HG03108 (cell line): ENCODE measurements around the gene TRIO.
"Not testable (repeated sequence)": the region's sequence is repeated elsewhere in the genome, so short reads cannot be mapped to it uniquely, and the experiment has no call there.

Experiments used
- ATAC-seq: cut with Tn5 transposase; IDR thresholded peaks from one replicate; pipeline ENCODE4 v1.9.1; 2021; ENCODE audit warnings: moderate library complexity; ENCODE audit not compliant: unreplicated experiment

The TRIO gene

GRCh38 chr5:14369780-14370179, 226.6 kb downstream of the TRIO start:
- no peak for ATAC-seq

- no peak for ATAC-seq
Observed at GRCh38 chr5:14370386-14370785, 227.2 kb downstream of the TRIO start.

GRCh38 chr5:14373685-14374084, 230.5 kb downstream of the TRIO start:
- no peak for ATAC-seq

GRCh38 chr5:14374100-14374499, 231.0 kb downstream of the TRIO start:
- ATAC-seq, result no peak

- ATAC-seq, result no peak
Observed at GRCh38 chr5:14376789-14377188, 233.6 kb downstream of the TRIO start.

GRCh38 chr5:14379739-14380497, 236.8 kb downstream of the TRIO start:
- no peak for ATAC-seq

GRCh38 chr5:14380712-14381111, 237.6 kb downstream of the TRIO start:
- ATAC-seq, result no peak

- no peak for ATAC-seq
Observed at GRCh38 chr5:14382640-14383039, 239.5 kb downstream of the TRIO start.

- no peak for ATAC-seq
Observed at GRCh38 chr5:14383923-14384322, 240.8 kb downstream of the TRIO start.

- ATAC-seq, result no peak
Observed at GRCh38 chr5:14385019-14385418, 241.9 kb downstream of the TRIO start.

GRCh38 chr5:14386884-14387624, 243.9 kb downstream of the TRIO start:
- no peak for ATAC-seq

- ATAC-seq, result no peak
Observed at GRCh38 chr5:14388741-14389140, 245.6 kb downstream of the TRIO start.

- not testable (repeated sequence) for ATAC-seq
Observed at GRCh38 chr5:14392552-14392951, 249.4 kb downstream of the TRIO start.

- ATAC-seq, result no peak
Observed at GRCh38 chr5:14394365-14394764, 251.2 kb downstream of the TRIO start.

GRCh38 chr5:14395411-14395810, 252.3 kb downstream of the TRIO start:
- no peak for ATAC-seq

GRCh38 chr5:14396066-14396465, 252.9 kb downstream of the TRIO start:
- no peak for ATAC-seq

- ATAC-seq, result no peak
Observed at GRCh38 chr5:14396737-14397136, 253.6 kb downstream of the TRIO start.

- ATAC-seq, result no peak
Observed at GRCh38 chr5:14397717-14398116, 254.6 kb downstream of the TRIO start.

- no peak for ATAC-seq
Observed at GRCh38 chr5:14399054-14399692, 256.0 kb downstream of the TRIO start.

- no peak for ATAC-seq
Observed at GRCh38 chr5:14400085-14400484, 256.9 kb downstream of the TRIO start.

- ATAC-seq, result no peak
Observed at GRCh38 chr5:14400611-14401010, 257.5 kb downstream of the TRIO start.

GRCh38 chr5:14401639-14402038, 258.5 kb downstream of the TRIO start:
- ATAC-seq, result no peak
